SJCRH30 (cell line): ENCODE data around the gene TMEM132C. TPM values are rescaled to one million over a fixed set of nuclear protein-coding genes. Genes with fewer than 3 reads are reported as not detected.

Experiments used
- DNase-seq, 2 experiments: peaks; one replicate each; pipeline ENCODE4 v3.0.0-alpha.2; 2015 to 2020
- H3K27ac ChIP-seq: fragments of 250-450 bp; sonication (Bioruptor Pico); 2 replicates; pipeline ENCODE4 v1.5.1; 2020; ENCODE audit warnings: mild to moderate bottlenecking, moderate library complexity
- H3K27me3 ChIP-seq: fragments of 250-450 bp; sonication (Bioruptor Pico); 2 replicates; pipeline ENCODE4 v1.5.1; 2020; ENCODE audit warnings: mild to moderate bottlenecking, moderate library complexity
- H3K36me3 ChIP-seq: fragments of 250-450 bp; sonication (Bioruptor Pico); 2 replicates; pipeline ENCODE4 v1.5.1; 2020; ENCODE audit warnings: mild to moderate bottlenecking, moderate library complexity
- H3K4me1 ChIP-seq: fragments of 250-450 bp; sonication (Bioruptor Pico); 2 replicates; pipeline ENCODE4 v1.5.1; 2020; ENCODE audit warnings: mild to moderate bottlenecking, moderate library complexity
- H3K4me3 ChIP-seq: fragments of 250-450 bp; sonication (Bioruptor Pico); 2 replicates; pipeline ENCODE4 v1.5.1; 2020; ENCODE audit warnings: mild to moderate bottlenecking, moderate library complexity
- H3K9me3 ChIP-seq: fragments of 250-450 bp; sonication (Bioruptor Pico); replicated peaks from 2 replicates; pipeline ENCODE4 v1.5.1; 2020; ENCODE audit warnings: mild to moderate bottlenecking, moderate library complexity
- total RNA-seq: library from RNA; depleted of rRNA; stranded (reverse); fragments of >200 nt; shearing (Covaris generic); gene quantifications from 2 replicates; pipeline ENCODE4 v1.2.3, GENCODE V29; 2014

Gene TMEM132C
- total RNA-seq, 1 experiment from 2014 or later: not detected

GRCh38 chr12:128687851-128688250 lies 420.9 kb downstream of the TMEM132C start:
- Histone ChIP-seq H3K27me3 (no peaks in the 10 kb centered on the region), H3K27ac (no peak overlapping the region), H3K4me1 (no peaks in the 10 kb centered on the region), H3K4me3 (no peak overlapping the region), H3K9me3 (no peaks in the 10 kb centered on the region), H3K36me3 (no peaks in the 10 kb centered on the region)
- DNase-seq: no peak

GRCh38 chr12:128690641-128691040 lies 423.7 kb downstream of the TMEM132C start:
- Histone ChIP-seq H3K27ac (no peak overlapping the region), H3K36me3 (no peaks in the 10 kb centered on the region), H3K4me3 (no peak overlapping the region)

GRCh38 chr12:128693115-128693514 lies 426.1 kb downstream of the TMEM132C start:
- DNase-seq: no peak

More at GRCh38 chr12:128690641-128691040, 423.7 kb downstream of the TMEM132C start:
- Histone ChIP-seq H3K4me1 (no peaks in the 10 kb centered on the region), H3K9me3 (no peaks in the 10 kb centered on the region), H3K27me3 (no peaks in the 10 kb centered on the region)
- DNase-seq: no peak

GRCh38 chr12:128693771-128694170 lies 426.8 kb downstream of the TMEM132C start:
- Histone ChIP-seq H3K27ac (no peak overlapping the region), H3K9me3 (no peaks in the 10 kb centered on the region), H3K27me3 (no peaks in the 10 kb centered on the region), H3K4me1 (no peaks in the 10 kb centered on the region), H3K36me3 (no peaks in the 10 kb centered on the region), H3K4me3 (no peak overlapping the region)
- no peak for DNase-seq

More at GRCh38 chr12:128693115-128693514, 426.1 kb downstream of the TMEM132C start:
- Histone ChIP-seq H3K9me3 (no peaks in the 10 kb centered on the region), H3K27me3 (no peaks in the 10 kb centered on the region), H3K4me3 (no peak overlapping the region), H3K4me1 (no peaks in the 10 kb centered on the region), H3K36me3 (no peaks in the 10 kb centered on the region), H3K27ac (no peak overlapping the region)

- Histone ChIP-seq H3K9me3 (no peaks in the 10 kb centered on the region), H3K4me1 (no peaks in the 10 kb centered on the region), H3K27ac (no peak overlapping the region), H3K4me3 (no peak overlapping the region), H3K27me3 (no peaks in the 10 kb centered on the region), H3K36me3 (no peaks in the 10 kb centered on the region)
- no peak for DNase-seq
Observed at GRCh38 chr12:128694445-128694844, 427.5 kb downstream of the TMEM132C start.

GRCh38 chr12:128695697-128696096 lies 428.7 kb downstream of the TMEM132C start:
- Histone ChIP-seq H3K4me1 (no peaks in the 10 kb centered on the region), H3K36me3 (no peaks in the 10 kb centered on the region), H3K4me3 (no peak overlapping the region), H3K9me3 (no peaks in the 10 kb centered on the region), H3K27me3 (no peaks in the 10 kb centered on the region), H3K27ac (no peak overlapping the region)
- DNase-seq: no peak

GRCh38 chr12:128698301-128698972 lies 431.5 kb downstream of the TMEM132C start:
- no peak for DNase-seq
- Histone ChIP-seq H3K4me3 (no peak overlapping the region), H3K27me3 (no peaks in the 10 kb centered on the region), H3K4me1 (no peaks in the 10 kb centered on the region), H3K9me3 (no peaks in the 10 kb centered on the region), H3K36me3 (no peaks in the 10 kb centered on the region), H3K27ac (no peak overlapping the region)

GRCh38 chr12:128699106-128699505 lies 432.1 kb downstream of the TMEM132C start:
- no peak overlapping the region for H3K27ac ChIP-seq
- no peaks in the 10 kb centered on the region for H3K27me3 ChIP-seq
- H3K9me3 ChIP-seq: no peaks in the 10 kb centered on the region
- no peak overlapping the region for H3K4me3 ChIP-seq
- no peaks in the 10 kb centered on the region for H3K36me3 ChIP-seq
- no peak for DNase-seq
- H3K4me1 ChIP-seq: no peaks in the 10 kb centered on the region

GRCh38 chr12:128702371-128702770 lies 435.4 kb downstream of the TMEM132C start:
- no peak overlapping the region for H3K27ac ChIP-seq
- H3K36me3 ChIP-seq: no peaks in the 10 kb centered on the region
- no peaks in the 10 kb centered on the region for H3K4me1 ChIP-seq
- no peak overlapping the region for H3K4me3 ChIP-seq
- no peak for DNase-seq
- H3K9me3 ChIP-seq: no peaks in the 10 kb centered on the region
- H3K27me3 ChIP-seq: no peaks in the 10 kb centered on the region

- no peak overlapping the region for H3K4me3 ChIP-seq
- no peaks in the 10 kb centered on the region for H3K9me3 ChIP-seq
- H3K27me3 ChIP-seq: no peaks in the 10 kb centered on the region
- no peaks in the 10 kb centered on the region for H3K36me3 ChIP-seq
- H3K4me1 ChIP-seq: no peaks in the 10 kb centered on the region
- H3K27ac ChIP-seq: no peak overlapping the region
- DNase-seq: no peak
Observed at GRCh38 chr12:128705140-128705539, 438.2 kb downstream of the TMEM132C start.

GRCh38 chr12:128707488-128707887 lies 440.5 kb downstream of the TMEM132C start:
- Histone ChIP-seq H3K27me3 (no peaks in the 10 kb centered on the region), H3K36me3 (no peaks in the 10 kb centered on the region), H3K27ac (no peak overlapping the region), H3K9me3 (no peaks in the 10 kb centered on the region), H3K4me3 (no peak overlapping the region), H3K4me1 (no peaks in the 10 kb centered on the region)
- no peak for DNase-seq

GRCh38 chr12:128708789-128709188 lies 441.8 kb downstream of the TMEM132C start:
- Histone ChIP-seq H3K27ac (no peak overlapping the region), H3K9me3 (no peaks in the 10 kb centered on the region), H3K36me3 (no peaks in the 10 kb centered on the region), H3K27me3 (no peaks in the 10 kb centered on the region), H3K4me3 (no peak overlapping the region), H3K4me1 (no peaks in the 10 kb centered on the region)
- no peak for DNase-seq

GRCh38 chr12:128709660-128710059 lies 442.7 kb downstream of the TMEM132C start:
- H3K9me3 ChIP-seq: no peaks in the 10 kb centered on the region
- no peaks in the 10 kb centered on the region for H3K4me1 ChIP-seq
- H3K27me3 ChIP-seq: no peaks in the 10 kb centered on the region
- no peaks in the 10 kb centered on the region for H3K36me3 ChIP-seq
- DNase-seq: no peak
- H3K27ac ChIP-seq: no peak overlapping the region
- H3K4me3 ChIP-seq: no peak overlapping the region

- H3K4me1 ChIP-seq: no peaks in the 10 kb centered on the region
- DNase-seq: no peak
- H3K9me3 ChIP-seq: no peaks in the 10 kb centered on the region
- H3K4me3 ChIP-seq: no peak overlapping the region
- H3K27ac ChIP-seq: no peak overlapping the region
- H3K27me3 ChIP-seq: no peaks in the 10 kb centered on the region
- H3K36me3 ChIP-seq: no peaks in the 10 kb centered on the region
Observed at GRCh38 chr12:128711486-128711885, 444.5 kb downstream of the TMEM132C start.

- no peaks in the 10 kb centered on the region for H3K4me1 ChIP-seq
- H3K36me3 ChIP-seq: no peaks in the 10 kb centered on the region
- no peak overlapping the region for H3K4me3 ChIP-seq
- no peaks in the 10 kb centered on the region for H3K27me3 ChIP-seq
- no peaks in the 10 kb centered on the region for H3K9me3 ChIP-seq
- no peak overlapping the region for H3K27ac ChIP-seq
- DNase-seq: no peak
Observed at GRCh38 chr12:128712622-128713021, 445.7 kb downstream of the TMEM132C start.

GRCh38 chr12:128715485-128715884 lies 448.5 kb downstream of the TMEM132C start:
- H3K27ac ChIP-seq: no peak overlapping the region
- H3K4me1 ChIP-seq: no peaks in the 10 kb centered on the region
- no peaks in the 10 kb centered on the region for H3K9me3 ChIP-seq
- no peak overlapping the region for H3K4me3 ChIP-seq
- no peaks in the 10 kb centered on the region for H3K36me3 ChIP-seq
- DNase-seq: no peak
- H3K27me3 ChIP-seq: no peaks in the 10 kb centered on the region
